ENCODE data around the gene PDZRN4.
"Not testable (repeated sequence)": the region's sequence is repeated elsewhere in the genome, so short reads cannot be mapped to it uniquely, and the experiment has no call there.

The PDZRN4 gene

GRCh38 chr12:41511247-41511646 lies 323.1 kb downstream of the PDZRN4 start:
- DNase-seq (ENCODE audit: low read depth): no peak

GRCh38 chr12:41512497-41512896 lies 324.4 kb downstream of the PDZRN4 start:
- no peak for DNase-seq (ENCODE audit: low read depth)

GRCh38 chr12:41514021-41514777 lies 326.1 kb downstream of the PDZRN4 start:
- no peak for DNase-seq (ENCODE audit: low read depth)

- no peak for DNase-seq (ENCODE audit: low read depth)
Measured at GRCh38 chr12:41514907-41515306, 326.8 kb downstream of the PDZRN4 start.

- no peak for DNase-seq (ENCODE audit: low read depth)
Measured at GRCh38 chr12:41515953-41516352, 327.8 kb downstream of the PDZRN4 start.

GRCh38 chr12:41520869-41521268 lies 332.7 kb downstream of the PDZRN4 start:
- no peak for DNase-seq (ENCODE audit: low read depth)

GRCh38 chr12:41521872-41522379 lies 333.8 kb downstream of the PDZRN4 start:
- no peak for DNase-seq (ENCODE audit: low read depth)

- DNase-seq (ENCODE audit: low read depth): no peak
Measured at GRCh38 chr12:41527062-41527461, 338.9 kb downstream of the PDZRN4 start.

GRCh38 chr12:41527534-41528116 lies 339.5 kb downstream of the PDZRN4 start:
- no peak for DNase-seq (ENCODE audit: low read depth)

- no peak for DNase-seq (ENCODE audit: low read depth)
Measured at GRCh38 chr12:41528874-41529273, 340.8 kb downstream of the PDZRN4 start.

GRCh38 chr12:41530441-41530840 lies 342.3 kb downstream of the PDZRN4 start:
- no peak for DNase-seq (ENCODE audit: low read depth)

- no peak for DNase-seq (ENCODE audit: low read depth)
Measured at GRCh38 chr12:41531147-41531829, 343.2 kb downstream of the PDZRN4 start.

GRCh38 chr12:41532072-41532471 lies 344.0 kb downstream of the PDZRN4 start:
- no peak for DNase-seq (ENCODE audit: low read depth)

- no peak for DNase-seq (ENCODE audit: low read depth)
Measured at GRCh38 chr12:41536813-41537490, 348.8 kb downstream of the PDZRN4 start.

GRCh38 chr12:41537522-41537921 lies 349.4 kb downstream of the PDZRN4 start:
- DNase-seq (ENCODE audit: low read depth): no peak

- no peak for DNase-seq (ENCODE audit: low read depth)
Measured at GRCh38 chr12:41545761-41546160, 357.6 kb downstream of the PDZRN4 start.

GRCh38 chr12:41547071-41547470 lies 359.0 kb downstream of the PDZRN4 start:
- not testable (repeated sequence) for DNase-seq (ENCODE audit: low read depth)

GRCh38 chr12:41548926-41549325 lies 360.8 kb downstream of the PDZRN4 start:
- no peak for DNase-seq (ENCODE audit: low read depth)

GRCh38 chr12:41552588-41552987 lies 364.5 kb downstream of the PDZRN4 start:
- no peak for DNase-seq (ENCODE audit: low read depth)

GRCh38 chr12:41556176-41556575 lies 368.1 kb downstream of the PDZRN4 start:
- no peak for DNase-seq (ENCODE audit: low read depth)

GRCh38 chr12:41557344-41557743 lies 369.2 kb downstream of the PDZRN4 start:
- no peak for DNase-seq (ENCODE audit: low read depth)

GRCh38 chr12:41558671-41559070 lies 370.6 kb downstream of the PDZRN4 start:
- DNase-seq (ENCODE audit: low read depth): no peak
